DMS79 treated with DMSO at 0.1 percent for 48 hours (cell line): ENCODE data around the gene ACVRL1.

Experiments
- DNase-seq: peaks from one replicate; lab custom pipeline; 2025; lab: John Stamatoyannopoulos, UW

The ACVRL1 gene

GRCh38 chr12:51898506-51898905 lies 8.8 kb upstream of the ACVRL1 start:
- no peak for DNase-seq

DNA sequence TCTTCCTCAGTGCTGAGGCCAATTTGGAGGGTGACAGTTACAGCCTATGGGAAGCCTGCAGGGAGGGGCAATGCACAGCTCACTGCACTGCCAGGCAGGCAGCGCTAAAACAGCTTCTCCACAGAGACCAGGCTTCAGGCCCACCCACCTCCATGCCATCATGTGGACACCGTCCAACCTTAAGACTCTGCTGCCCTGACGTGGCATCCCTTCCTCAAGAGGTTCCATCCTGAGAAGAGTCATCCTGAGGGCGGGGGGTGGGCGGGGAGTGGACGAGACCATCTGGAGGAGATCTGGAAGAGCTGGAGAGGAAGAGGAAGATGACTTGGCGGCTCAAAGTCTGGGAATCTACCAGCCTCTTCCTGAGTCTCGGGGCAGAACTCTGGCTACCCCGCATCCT lies 8.4 kb upstream of the ACVRL1 start:
- no peak for DNase-seq

- DNase-seq: no peak
Measured at GRCh38 chr12:51900323-51900889, 6.9 kb upstream of the ACVRL1 start.

GRCh38 chr12:51901121-51901817 lies 6.0 kb upstream of the ACVRL1 start:
- no peak for DNase-seq

GRCh38 chr12:51901881-51902280 lies 5.4 kb upstream of the ACVRL1 start:
- no peak for DNase-seq

GRCh38 chr12:51904951-51905470 lies 2.3 kb upstream of the ACVRL1 start:
- DNase-seq: no peak

DNA sequence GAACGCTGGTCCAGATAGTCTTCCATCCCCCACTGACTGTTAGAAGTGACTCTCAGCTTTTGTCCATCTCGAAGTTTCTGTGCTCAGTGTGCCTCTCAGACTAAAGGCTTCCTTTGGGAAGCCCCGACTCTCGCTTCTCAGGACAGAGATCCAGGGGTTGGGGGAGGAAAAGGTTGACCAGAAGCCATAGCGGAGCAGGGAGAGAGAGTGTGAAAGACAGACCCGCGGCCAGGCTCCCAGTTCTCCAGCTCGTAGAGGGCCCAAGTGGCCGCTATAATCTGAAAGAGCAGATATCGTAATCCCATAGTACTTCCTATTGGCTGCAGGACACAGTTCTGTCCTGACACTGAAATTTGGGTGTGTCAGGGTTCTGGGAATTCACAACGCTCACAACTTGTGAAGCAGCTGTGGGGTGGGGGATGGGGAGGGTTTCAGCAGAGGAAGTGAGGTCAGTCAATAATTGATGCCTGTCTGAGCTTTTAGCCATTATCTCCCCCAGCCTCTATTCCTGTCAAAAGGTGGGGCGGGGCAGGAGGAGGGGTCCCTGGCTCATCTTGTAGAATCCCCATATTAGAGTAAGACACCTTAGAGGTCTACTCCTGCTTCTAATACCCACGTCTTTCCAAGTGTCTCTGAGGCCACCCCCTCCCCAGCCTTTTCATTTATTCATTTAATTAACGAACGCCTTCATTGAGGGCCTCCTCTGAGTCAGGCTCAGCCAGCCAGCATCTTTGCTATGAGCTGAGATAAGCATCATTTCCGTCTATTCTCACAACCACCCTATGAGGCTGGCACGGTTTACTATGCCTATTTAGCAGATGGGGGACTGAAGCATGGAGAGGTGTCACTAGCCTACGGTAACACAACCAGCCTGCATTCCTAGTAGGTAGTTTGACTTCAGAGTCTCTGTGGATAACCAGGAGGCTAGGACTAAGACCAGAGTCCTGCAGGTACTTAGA lies 1.6 kb upstream of the ACVRL1 start:
- no peak for DNase-seq

DNA sequence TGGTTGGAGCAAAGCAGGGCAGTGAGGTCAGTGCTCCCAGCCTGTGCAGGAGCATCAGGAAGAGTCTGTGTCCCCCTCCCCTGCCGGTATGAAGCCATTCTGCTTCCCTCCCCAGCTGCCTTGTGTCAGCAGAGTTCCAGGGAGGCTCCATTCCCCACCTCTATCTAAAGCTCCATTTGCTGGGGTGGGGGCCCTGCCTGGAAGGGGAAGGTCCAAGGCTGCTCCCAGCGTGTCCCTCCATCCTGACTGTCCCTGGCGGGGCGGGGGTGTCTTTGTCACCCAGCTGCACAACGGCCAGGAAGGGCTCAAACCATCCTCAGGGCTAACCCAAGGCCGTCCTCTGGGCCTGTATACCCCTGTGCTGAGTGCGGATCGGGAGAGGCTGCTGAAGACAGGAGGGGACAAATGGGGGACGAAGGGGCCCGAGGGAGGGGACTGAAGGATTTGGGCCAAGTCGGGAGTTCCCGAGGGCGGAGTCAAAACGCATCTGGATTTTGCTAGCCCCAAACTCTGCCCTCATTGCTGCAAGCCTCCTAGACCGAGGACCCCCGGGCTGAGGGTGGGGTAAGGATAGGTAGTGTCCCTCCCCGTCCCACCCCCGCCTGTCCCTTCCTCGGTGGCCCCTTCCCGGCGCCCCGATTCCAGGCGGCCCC lies 748 bp upstream of the ACVRL1 start:
- no peak for DNase-seq

GRCh38 chr12:51907856-51908425 lies 637 bp downstream of the ACVRL1 start:
- no peak for DNase-seq

DNA sequence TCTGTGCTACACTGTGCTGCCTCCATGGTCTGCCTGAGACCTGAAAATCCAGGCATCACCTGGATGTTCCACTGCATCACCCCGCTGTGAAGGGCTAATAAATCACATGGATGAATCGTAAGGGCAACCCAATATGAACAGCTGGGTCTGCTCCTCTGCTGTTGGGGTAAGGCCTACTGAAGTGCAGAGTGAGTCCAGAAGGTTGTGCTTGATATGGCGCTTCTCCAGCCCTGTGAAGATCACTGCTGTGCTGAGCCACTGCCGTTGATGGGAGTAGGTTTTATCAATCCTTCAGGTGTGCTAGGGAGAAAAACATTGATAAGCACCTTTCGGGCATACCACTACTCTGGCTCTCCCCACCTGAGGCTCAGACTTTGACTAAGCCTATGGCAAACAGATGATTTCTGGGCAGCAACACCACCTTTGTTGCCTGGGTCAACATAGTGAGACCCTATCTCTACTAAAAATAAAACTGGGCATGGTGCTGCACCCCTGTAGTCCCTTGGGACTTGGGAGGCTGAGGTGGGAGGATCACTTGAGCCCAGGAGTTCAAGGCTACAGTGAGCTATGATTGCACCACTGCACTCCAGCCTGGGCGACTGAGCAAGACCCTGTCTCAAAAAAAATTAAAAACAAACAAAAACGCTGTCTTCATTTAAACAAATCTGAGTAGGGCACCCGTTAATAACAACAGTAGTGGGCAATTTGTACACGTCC lies 1.7 kb downstream of the ACVRL1 start:
- no peak for DNase-seq

- no peak for DNase-seq
Measured at GRCh38 chr12:51910168-51910567, 2.9 kb downstream of the ACVRL1 start.

DNA sequence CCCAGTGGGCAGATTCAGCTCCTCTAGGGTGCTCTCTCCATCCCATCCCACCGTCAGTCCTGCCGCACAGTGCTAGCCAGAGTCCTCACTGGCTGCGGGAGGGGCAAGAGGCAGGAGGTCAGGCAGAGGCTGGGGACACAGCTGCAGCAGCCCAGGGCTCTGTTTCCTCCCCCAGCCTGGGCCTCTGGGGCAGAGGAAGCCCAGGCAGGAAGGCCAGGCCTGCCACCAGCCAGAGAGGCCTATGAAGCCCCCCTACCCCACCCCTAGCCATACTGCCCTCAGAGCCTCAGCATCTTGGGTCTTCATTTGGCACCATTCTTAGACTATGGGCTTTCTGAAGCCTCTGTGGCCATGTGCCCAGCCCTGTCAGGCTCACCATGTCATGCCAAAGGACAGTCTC lies 3.4 kb downstream of the ACVRL1 start:
- no peak for DNase-seq

GRCh38 chr12:51911307-51911706 lies 4.0 kb downstream of the ACVRL1 start:
- no peak for DNase-seq

DNA sequence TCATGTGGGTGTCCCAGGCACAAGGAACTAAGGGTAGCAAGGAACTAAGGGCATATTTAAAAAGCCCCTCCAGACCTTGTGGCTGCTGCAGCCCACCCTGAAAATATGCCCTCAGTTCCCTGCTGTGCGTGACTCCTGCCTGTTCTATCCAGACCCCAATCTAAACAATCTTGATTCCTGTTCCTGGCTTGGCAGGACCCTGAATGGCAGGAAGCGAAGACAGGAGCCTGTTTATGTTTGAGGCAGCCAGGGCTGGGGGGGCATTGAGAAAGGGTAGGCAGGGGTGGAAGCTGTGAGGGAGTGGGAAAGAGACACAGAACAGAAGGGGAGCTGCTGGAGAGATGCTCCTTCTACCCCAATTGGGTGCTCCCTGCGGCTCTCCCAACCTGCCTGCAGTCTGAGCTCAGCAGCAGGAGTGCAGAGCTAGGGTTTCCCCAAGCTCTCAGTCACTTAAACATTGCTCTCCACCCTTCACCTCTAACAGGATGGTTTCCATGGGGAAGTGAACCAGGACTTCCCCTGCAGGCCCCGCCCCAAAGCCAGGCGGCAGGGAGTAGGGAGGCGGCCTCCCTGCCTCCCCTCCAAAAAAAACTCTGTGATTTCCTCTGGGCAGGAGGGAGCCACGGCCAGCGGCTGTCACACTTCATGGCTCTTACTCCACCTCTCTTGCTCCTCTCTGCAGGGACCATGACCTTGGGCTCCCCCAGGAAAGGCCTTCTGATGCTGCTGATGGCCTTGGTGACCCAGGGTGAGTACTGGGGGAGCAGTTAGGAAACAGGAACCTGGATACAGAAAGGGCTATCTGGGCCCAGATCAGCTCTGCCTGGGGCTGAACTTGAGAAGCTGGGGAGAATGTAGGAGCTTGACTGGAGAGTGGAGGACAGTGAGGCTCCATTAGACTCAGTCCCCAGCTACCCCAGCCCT lies 4.7 kb downstream of the ACVRL1 start:
- no peak for DNase-seq

GRCh38 chr12:51913071-51914033 lies 6.0 kb downstream of the ACVRL1 start:
- no peak for DNase-seq

DNA sequence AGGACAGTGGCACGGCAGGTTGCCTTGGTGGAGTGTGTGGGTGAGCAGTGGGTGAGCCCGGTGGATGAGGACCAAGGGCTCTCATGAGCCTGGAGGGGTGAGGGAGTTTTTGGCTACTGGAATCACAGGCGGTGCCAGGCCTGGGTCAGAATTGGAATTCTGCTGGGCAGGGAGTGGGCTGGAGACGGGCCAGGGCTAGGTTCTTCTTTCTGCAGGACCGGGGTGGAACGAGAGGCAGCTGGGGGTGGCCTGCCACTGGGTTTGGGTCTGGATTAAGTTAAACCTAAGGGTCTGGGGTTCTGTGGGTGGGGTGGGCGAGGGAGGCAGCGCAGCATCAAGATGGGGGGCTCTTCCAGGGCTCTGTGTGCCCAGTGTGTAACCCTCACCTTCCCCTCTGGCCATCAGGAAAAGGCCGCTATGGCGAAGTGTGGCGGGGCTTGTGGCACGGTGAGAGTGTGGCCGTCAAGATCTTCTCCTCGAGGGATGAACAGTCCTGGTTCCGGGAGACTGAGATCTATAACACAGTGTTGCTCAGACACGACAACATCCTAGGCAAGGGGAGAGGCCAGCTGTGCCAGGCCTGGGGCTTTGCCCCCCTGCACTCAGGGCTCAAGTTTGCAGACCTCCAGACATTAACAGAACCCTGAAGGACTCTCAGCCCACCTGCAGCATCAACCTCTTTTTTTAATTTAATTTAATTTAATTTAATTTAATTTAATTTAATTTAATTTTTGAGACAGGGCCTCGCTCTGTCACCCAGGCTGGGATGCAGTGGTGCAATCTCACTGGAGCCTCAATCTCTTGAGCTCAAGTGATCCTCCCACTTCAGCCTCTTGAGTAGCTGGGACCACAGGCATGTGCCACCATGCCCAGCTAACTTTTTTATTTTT lies 7.0 kb downstream of the ACVRL1 start:
- DNase-seq: no peak

DNA sequence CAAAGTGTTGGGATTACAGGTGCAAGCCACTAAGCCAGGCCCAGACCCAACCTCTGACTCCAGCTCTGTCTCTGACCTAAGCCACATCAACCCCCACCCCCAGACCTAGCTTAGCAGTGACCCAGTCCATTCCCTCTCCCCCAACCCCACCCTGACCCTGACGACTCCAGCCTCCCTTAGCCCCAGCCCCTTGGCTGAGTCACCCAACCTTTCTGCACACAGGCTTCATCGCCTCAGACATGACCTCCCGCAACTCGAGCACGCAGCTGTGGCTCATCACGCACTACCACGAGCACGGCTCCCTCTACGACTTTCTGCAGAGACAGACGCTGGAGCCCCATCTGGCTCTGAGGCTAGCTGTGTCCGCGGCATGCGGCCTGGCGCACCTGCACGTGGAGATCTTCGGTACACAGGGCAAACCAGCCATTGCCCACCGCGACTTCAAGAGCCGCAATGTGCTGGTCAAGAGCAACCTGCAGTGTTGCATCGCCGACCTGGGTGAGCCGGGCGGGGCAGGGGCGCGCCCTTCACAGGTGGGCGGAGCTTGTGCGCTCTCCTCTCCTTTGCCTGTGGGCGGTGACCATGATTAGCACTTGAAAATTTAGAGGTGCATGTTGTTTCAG lies 7.8 kb downstream of the ACVRL1 start:
- DNase-seq: no peak
